HEK293 (cell line): ENCODE measurements around the gene TFPT.

Experiments used
- CTCF ChIA-PET: fragments of 350-600 bp; formaldehyde crosslinking; extraction: SDS; loops from one replicate; lab custom pipeline; 2021; ENCODE audit warnings: antibody characterized with exemption; lab: Yijun Ruan, JAX
- POLR2A ChIA-PET: fragments of 300-600 bp; formaldehyde crosslinking; extraction: SDS; loops from one replicate; lab custom pipeline; 2020; ENCODE audit warnings: antibody characterized with exemption, inconsistent platforms; lab: Yijun Ruan, JAX
- H3K27ac ChIP-seq: fragments of 200-500 bp; sonication (Bioruptor generic); 2 replicates; pipeline ENCODE4 v1.5.1; 2014; ENCODE audit warnings: low read depth, low read length, control low read depth, inconsistent platforms; ENCODE audit errors: extremely low read depth
- H3K36me3 ChIP-seq, 2 experiments: fragments of 200-500 bp in 1 of 2; sonication (Bioruptor generic) in 1 of 2; 1 replicate in 1 of 2; 2 replicates in 1 of 2; pipeline ENCODE4 v1.5.1; 2014 to 2017; ENCODE audit warnings: inconsistent platforms in 2 of 2, low read length in 2 of 2; ENCODE audit not compliant: control insufficient read depth in 2 of 2, insufficient read depth in 1 of 2
- H3K4me1 ChIP-seq: fragments of 200-500 bp; sonication (Bioruptor generic); 2 replicates; pipeline ENCODE4 v1.5.1; 2014; ENCODE audit warnings: mild to moderate bottlenecking, low read length, inconsistent platforms; ENCODE audit not compliant: control insufficient read depth, insufficient read depth
- H3K4me3 ChIP-seq: 2 replicates; pipeline ENCODE4 v1.5.1; 2011; ENCODE audit warnings: low read depth, mild to moderate bottlenecking, control low read depth, low read length, moderate library complexity
- H3K9me3 ChIP-seq: fragments of 200-500 bp; sonication (Bioruptor generic); 2 replicates; pipeline ENCODE4 v1.5.1; 2014; ENCODE audit warnings: low read depth, low read length, inconsistent platforms; ENCODE audit not compliant: control insufficient read depth, insufficient read depth
- PRDM2 ChIP-seq: fragments of 450-650 bp; formaldehyde crosslinking; IDR thresholded peaks from 2 replicates; pipeline ENCODE4 v1.5.1; 2016; ENCODE audit warnings: missing biosample characterization, missing genetic modification characterization, borderline replicate concordance
- ZBTB17 ChIP-seq: fragments of 450-650 bp; formaldehyde crosslinking; IDR thresholded peaks from 2 replicates; pipeline ENCODE4 v1.5.1; 2016; ENCODE audit warnings: missing biosample characterization, missing genetic modification characterization
- ZNF112 ChIP-seq: fragments of 450-650 bp; formaldehyde crosslinking; IDR thresholded peaks from 2 replicates; pipeline ENCODE4 v1.5.0; 2017; ENCODE audit warnings: missing biosample characterization, missing genetic modification characterization
- ZNF157 ChIP-seq: fragments of 450-650 bp; formaldehyde crosslinking; IDR thresholded peaks from 2 replicates; pipeline ENCODE4 v1.5.1; 2016; ENCODE audit warnings: missing biosample characterization, missing genetic modification characterization
- ZNF510 ChIP-seq: fragments of 450-650 bp; formaldehyde crosslinking; IDR thresholded peaks from 2 replicates; pipeline ENCODE4 v1.5.1; 2018; ENCODE audit warnings: mild to moderate bottlenecking, missing genetic modification characterization, missing biosample characterization; ENCODE audit not compliant: insufficient replicate concordance
- ZNF701 ChIP-seq: fragments of 450-650 bp; formaldehyde crosslinking; IDR thresholded peaks from 2 replicates; pipeline ENCODE4 v1.5.1; 2016; ENCODE audit warnings: missing biosample characterization, missing genetic modification characterization
- ZNF776 ChIP-seq: fragments of 450-650 bp; formaldehyde crosslinking; IDR thresholded peaks from 2 replicates; pipeline ENCODE4 v1.5.0; 2017; ENCODE audit warnings: missing biosample characterization, missing genetic modification characterization, borderline replicate concordance
- ZNF785 ChIP-seq: fragments of 450-650 bp; formaldehyde crosslinking; IDR thresholded peaks from 2 replicates; pipeline ENCODE4 v1.5.1; 2016; ENCODE audit warnings: missing biosample characterization, missing genetic modification characterization
- TF ChIP-seq, protein P1 (sequence below): fragments of 450-650 bp; formaldehyde crosslinking; IDR thresholded peaks from 2 replicates; pipeline ENCODE4 v1.5.1; 2016; ENCODE audit warnings: missing biosample characterization, missing genetic modification characterization
- TF ChIP-seq, protein P2 (sequence below): fragments of 450-650 bp; formaldehyde crosslinking; IDR thresholded peaks from 2 replicates; pipeline ENCODE4 v1.5.1; 2016; ENCODE audit warnings: missing biosample characterization, missing genetic modification characterization

Gene TFPT

GRCh38 chr19:54154603-54155345, 39.3 kb upstream of the TFPT start:
- Histone ChIP-seq H3K36me3 (peaks cover 43 to 79% of the 10 kb centered on the region in 2 experiments), H3K4me1 (peaks cover 4% of the 10 kb centered on the region; the same call in 1 of the 2 replicates), H3K27ac (peak overlapping the region; percentile 2; the same call in 1 of the 2 replicates), H3K9me3 (no peaks in the 10 kb centered on the region), H3K4me3 (no peak overlapping the region)
- POLR2A ChIA-PET = interaction anchor here (1.8 to 8.0 kb wide), 3 partner anchors 11 to 36 kb away, joined by 4 to 87 read pairs (median 7); partner anchors contain the start of genes CNOT3 and TSEN34
- no peak for TF ChIP-seq ZNF776 (tag by site-specific recombination)
- no peak for TF ChIP-seq ZNF785
- no peak for TF ChIP-seq PRDM2 (tag by site-specific recombination)
- no peak for TF ChIP-seq ZNF112 (tag by site-specific recombination)
- TF ChIP-seq ZNF701 (tag by site-specific recombination) = no peak
- no peak for TF ChIP-seq ZNF157 (tag by site-specific recombination)
- TF ChIP-seq, protein P1, sequence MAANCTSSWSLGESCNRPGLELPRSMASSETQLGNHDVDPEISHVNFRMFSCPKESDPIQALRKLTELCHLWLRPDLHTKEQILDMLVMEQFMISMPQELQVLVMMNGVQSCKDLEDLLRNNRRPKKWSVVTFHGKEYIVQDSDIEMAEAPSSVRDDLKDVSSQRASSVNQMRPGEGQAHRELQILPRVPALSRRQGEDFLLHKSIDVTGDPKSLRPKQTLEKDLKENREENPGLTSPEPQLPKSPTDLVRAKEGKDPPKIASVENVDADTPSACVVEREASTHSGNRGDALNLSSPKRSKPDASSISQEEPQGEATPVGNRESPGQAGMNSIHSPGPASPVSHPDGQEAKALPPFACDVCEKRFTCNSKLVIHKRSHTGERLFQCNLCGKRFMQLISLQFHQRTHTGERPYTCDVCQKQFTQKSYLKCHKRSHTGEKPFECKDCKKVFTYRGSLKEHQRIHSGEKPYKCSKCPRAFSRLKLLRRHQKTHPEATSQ = no peak
- TF ChIP-seq, protein P2, sequence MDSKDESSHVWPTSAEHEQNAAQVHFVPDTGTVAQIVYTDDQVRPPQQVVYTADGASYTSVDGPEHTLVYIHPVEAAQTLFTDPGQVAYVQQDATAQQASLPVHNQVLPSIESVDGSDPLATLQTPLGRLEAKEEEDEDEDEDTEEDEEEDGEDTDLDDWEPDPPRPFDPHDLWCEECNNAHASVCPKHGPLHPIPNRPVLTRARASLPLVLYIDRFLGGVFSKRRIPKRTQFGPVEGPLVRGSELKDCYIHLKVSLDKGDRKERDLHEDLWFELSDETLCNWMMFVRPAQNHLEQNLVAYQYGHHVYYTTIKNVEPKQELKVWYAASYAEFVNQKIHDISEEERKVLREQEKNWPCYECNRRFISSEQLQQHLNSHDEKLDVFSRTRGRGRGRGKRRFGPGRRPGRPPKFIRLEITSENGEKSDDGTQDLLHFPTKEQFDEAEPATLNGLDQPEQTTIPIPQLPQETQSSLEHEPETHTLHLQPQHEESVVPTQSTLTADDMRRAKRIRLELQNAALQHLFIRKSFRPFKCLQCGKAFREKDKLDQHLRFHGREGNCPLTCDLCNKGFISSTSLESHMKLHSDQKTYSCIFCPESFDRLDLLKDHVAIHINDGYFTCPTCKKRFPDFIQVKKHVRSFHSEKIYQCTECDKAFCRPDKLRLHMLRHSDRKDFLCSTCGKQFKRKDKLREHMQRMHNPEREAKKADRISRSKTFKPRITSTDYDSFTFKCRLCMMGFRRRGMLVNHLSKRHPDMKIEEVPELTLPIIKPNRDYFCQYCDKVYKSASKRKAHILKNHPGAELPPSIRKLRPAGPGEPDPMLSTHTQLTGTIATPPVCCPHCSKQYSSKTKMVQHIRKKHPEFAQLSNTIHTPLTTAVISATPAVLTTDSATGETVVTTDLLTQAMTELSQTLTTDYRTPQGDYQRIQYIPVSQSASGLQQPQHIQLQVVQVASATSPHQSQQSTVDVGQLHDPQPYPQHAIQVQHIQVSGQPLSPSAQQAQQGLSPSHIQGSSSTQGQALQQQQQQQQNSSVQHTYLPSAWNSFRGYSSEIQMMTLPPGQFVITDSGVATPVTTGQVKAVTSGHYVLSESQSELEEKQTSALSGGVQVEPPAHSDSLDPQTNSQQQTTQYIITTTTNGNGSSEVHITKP (tag by site-specific recombination) = peak; percentile 85
- CTCF ChIA-PET = interaction anchor here (0.7 kb wide), 1 partner anchor 10 kb away, joined by 3 read pairs; no protein-coding TSS in a partner anchor

DNA sequence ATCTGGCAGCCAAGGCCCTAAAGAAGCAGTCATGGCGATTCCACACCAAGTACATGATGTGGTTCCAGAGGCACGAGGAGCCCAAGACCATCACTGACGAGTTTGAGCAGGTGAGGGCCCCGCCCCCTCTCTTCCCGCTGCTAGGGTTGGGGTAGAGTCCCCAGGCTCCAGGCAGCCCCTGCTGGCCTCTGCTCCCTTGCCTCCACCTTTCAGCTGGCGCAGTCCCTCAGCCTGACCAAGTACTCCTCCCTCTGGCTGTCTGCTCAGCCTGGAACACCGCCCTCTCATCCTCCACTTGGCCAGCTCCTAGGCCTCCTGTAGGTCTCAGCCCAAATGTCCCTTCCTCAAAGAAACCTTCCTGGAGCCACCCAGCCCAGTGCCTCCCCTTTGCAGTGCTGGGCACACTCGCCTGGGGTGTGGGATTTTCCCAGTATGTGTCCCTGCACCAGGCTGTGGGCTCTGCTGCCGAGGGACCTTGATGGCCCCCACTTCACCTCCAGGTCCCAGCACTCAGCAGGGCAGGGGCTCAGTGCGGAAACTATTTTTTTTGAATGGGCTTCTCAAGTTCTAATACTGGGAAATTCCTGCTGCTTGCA, 38.4 kb upstream of the TFPT start:
- CTCF ChIA-PET = interaction anchor here (0.7 kb wide), 1 partner anchor 11 kb away, joined by 3 read pairs; no protein-coding TSS in a partner anchor
- Histone ChIP-seq H3K9me3 (no peaks in the 10 kb centered on the region), H3K27ac (peak overlapping the region; percentile 2; the same call in 1 of the 2 replicates), H3K4me3 (no peak overlapping the region), H3K36me3 (peaks cover 51 to 89% of the 10 kb centered on the region in 2 experiments), H3K4me1 (peaks cover 4% of the 10 kb centered on the region; the same call in 1 of the 2 replicates)
- TF ChIP-seq ZNF510 (no peak), ZBTB17 (tag by site-specific recombination) (0 out of 2 replicates have a peak, but pooled peaks have one; percentile 17)
- POLR2A ChIA-PET = interaction anchor here (8.0 kb wide), 1 partner anchor 16 kb away, joined by 87 read pairs; the partner anchor contains the start of gene CNOT3
